ENCODE measurements around the gene SLC8A3.

SLC8A3 gene

DNA sequence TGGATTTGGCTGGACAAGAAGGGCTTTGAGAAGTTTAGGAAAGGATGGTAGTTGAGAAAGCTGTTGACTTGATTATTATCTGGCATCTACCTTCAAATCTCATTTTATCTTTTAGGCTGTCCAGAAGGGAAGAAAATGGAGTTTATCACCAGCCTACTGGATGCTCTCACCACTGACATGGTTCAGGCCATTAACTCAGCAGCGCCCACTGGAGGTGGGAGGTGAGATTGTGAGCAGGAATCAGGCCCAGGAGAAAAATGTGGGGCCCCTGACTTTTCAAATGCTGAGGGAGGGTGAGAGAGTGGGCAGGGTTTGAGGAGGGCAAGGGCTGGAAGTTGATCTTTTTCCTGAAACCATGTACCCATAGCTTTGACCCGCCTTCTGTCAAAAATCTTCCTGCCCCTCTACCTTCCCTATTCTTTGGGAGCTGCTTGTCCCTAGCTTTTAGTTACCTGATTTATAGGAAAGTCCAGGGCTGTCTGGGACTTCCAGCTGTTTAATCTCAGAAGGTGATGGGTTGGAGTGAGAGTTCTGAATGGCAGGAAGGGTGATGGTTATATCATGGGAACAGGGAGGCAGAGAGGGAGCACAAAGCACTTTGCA lies 175.4 kb downstream of the SLC8A3 start:
- peak; percentile 56 for DNase-seq (ENCODE audit: low read depth)
- no peak overlapping the region for H3K4me3 ChIP-seq (ENCODE audit: low read length)
- TF ChIP-seq, protein P1, sequence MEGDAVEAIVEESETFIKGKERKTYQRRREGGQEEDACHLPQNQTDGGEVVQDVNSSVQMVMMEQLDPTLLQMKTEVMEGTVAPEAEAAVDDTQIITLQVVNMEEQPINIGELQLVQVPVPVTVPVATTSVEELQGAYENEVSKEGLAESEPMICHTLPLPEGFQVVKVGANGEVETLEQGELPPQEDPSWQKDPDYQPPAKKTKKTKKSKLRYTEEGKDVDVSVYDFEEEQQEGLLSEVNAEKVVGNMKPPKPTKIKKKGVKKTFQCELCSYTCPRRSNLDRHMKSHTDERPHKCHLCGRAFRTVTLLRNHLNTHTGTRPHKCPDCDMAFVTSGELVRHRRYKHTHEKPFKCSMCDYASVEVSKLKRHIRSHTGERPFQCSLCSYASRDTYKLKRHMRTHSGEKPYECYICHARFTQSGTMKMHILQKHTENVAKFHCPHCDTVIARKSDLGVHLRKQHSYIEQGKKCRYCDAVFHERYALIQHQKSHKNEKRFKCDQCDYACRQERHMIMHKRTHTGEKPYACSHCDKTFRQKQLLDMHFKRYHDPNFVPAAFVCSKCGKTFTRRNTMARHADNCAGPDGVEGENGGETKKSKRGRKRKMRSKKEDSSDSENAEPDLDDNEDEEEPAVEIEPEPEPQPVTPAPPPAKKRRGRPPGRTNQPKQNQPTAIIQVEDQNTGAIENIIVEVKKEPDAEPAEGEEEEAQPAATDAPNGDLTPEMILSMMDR (IDR thresholded peaks at IDR 0.05; ENCODE audit: insufficient read depth, low read depth, low read length, missing control alignments): peak; percentile 88

DNA sequence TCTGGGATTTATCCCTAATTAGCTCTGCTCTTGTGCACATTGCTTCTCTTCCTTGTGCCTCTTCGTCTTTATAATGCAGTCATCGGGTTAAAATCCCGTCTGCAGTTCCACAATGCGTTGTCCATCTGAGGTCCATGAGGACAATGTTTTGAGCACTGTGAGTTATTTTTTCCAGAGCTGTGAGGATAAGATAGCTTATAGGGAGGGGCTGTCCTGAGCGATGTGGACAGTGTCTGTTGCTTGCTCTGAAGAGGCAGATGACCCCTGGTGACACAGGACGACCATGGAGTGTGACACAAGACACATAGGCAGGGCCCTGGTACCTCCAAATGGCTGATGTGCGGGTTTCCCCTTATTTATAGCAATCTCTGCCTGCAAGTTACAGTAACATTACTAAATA lies 177.0 kb downstream of the SLC8A3 start:
- TF ChIP-seq, protein P1 (IDR thresholded peaks at IDR 0.05; ENCODE audit: insufficient read depth, low read depth, low read length, missing control alignments): no peak
- no peak overlapping the region for H3K4me3 ChIP-seq (ENCODE audit: low read length)
- no peak for DNase-seq (ENCODE audit: low read depth)

DNA sequence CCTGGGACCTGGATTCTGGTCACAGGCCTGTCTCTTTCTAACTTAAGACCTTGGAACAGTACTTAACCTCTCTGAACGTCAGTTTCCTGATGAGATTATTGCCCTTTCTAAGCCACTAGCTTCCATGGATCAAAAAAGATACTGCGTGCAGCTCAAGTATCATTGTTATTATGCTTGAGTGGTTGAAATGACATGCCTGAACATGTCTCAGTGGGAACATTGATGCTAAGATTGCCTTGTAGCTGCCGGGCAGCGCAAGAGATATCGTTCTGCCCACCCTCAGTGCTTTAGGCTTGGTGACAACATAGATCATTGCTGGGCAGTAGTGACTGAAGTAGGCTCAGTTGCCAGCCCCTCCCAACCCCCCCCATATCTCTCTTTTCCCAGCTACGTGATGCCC lies 177.7 kb downstream of the SLC8A3 start:
- H3K4me3 ChIP-seq (ENCODE audit: low read length): no peak overlapping the region
- peak; percentile 81 for DNase-seq (ENCODE audit: low read depth)
- TF ChIP-seq, protein P1 (IDR thresholded peaks at IDR 0.05; ENCODE audit: insufficient read depth, low read depth, low read length, missing control alignments): no peak

DNA sequence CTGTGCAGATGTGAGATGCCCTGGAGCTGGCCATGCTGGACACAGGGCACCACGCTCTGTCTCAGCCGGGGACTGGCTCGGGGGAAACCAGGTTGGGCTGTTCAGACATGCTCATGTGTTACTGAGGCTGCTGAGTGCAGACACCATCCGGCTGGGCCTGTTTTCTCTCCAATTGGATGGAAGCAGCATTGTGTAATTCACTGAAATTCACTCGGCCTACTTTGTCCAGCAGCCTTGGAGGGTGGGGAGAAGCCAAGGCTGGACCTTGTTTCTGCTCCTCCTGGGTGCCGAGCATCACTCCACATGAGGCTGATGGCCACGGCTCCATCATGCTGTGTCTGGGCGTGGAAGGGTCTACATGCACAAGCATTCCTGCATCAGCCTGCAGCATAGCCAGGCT lies 178.8 kb downstream of the SLC8A3 start:
- H3K4me3 ChIP-seq (ENCODE audit: low read length): no peak overlapping the region
- TF ChIP-seq, protein P1 (IDR thresholded peaks at IDR 0.05; ENCODE audit: insufficient read depth, low read depth, low read length, missing control alignments): no peak
- DNase-seq (ENCODE audit: low read depth): peak; percentile 94

DNA sequence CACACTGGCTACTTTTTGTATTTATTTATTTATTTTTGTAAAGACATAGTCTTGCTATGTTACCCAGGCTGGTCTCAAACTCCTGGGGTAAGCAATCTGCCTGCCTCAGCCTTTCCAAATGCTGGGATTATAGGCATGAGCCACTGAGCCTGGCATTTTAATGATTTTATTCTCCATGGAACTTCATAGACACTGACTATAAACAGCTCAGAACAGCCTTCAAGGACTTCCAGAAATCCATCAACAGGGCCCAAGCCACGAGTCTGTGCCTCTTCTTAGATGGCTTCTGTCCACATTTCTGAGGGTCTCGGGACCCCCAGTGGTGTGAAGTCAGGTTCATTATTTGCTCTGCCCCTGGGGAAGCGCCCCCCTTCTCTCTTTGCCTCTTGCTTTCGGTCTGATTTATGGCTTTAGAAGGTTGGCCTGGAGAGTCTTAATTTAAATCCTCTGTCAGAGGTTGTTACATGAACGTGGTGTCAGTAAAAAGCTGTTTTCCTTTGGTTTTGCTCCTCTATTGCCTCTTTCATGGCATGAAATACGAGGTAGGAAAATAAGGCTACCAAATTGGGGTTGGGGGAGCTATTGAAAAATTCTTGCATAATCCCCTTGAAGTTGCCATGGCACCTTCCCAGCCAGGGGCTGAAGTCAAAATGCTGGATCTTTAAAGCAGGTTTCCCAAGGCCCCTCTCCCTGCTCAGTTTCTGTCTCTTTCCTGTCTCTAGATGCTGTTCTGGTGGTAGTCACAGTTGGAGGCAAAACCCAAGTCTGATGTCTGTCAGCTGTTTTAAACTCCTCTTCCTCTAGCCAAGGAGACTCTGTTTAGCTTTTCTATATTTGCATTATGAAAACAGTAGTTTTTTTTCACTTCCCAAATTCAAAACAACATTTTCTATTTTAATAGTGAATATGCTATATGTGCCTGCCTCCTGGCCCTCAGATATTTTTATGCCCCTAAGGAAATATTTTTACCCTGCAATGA lies 180.2 kb downstream of the SLC8A3 start:
- TF ChIP-seq, protein P1 (IDR thresholded peaks at IDR 0.05; ENCODE audit: insufficient read depth, low read depth, low read length, missing control alignments): no peak

DNA sequence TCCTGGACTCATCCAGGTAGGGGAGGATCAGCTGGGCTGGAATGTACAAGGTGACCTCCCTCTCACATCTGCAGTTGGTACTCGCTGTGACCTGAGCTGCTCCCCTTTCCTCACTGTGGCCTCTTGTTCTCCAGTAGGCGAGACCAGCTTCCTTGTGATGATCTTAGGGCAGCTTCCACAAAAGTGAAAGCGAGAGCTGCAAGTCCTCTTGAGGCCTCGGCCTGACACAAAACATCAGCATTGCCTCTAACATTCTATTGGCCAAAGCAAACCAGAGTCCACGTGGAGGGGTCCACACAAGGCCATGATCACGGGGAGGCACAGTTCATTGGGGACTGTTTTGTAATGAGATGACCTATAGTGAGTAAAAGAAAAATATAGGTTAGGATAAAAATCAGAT lies 182.1 kb downstream of the SLC8A3 start:
- DNase-seq (ENCODE audit: low read depth): no peak
- TF ChIP-seq, protein P1 (IDR thresholded peaks at IDR 0.05; ENCODE audit: insufficient read depth, low read depth, low read length, missing control alignments): no peak
- no peak overlapping the region for H3K4me3 ChIP-seq (ENCODE audit: low read length)

More for the DNA sequence above, 180.2 kb downstream of the SLC8A3 start:
- no peak for DNase-seq (ENCODE audit: low read depth)
- no peak overlapping the region for H3K4me3 ChIP-seq (ENCODE audit: low read length)
